DOHH2 (cell line): ENCODE measurements around the gene RNASET2.

Experiments used
- EZH2phosphoT487 ChIP-seq: fragments of 200-600 bp; sonication (generic); IDR thresholded peaks from 2 replicates; pipeline ENCODE4 v1.6.1; 2017; ENCODE audit warnings: borderline replicate concordance, mild to moderate bottlenecking, antibody characterized with exemption, low read length, moderate library complexity, mixed read lengths
- TF ChIP-seq, protein P1 (sequence below): fragments of 200-600 bp; sonication (generic); IDR thresholded peaks from one replicate; pipeline ENCODE4 v1.5.1; 2014; ENCODE audit warnings: antibody characterized with exemption, mild to moderate bottlenecking, low read depth, low read length; ENCODE audit not compliant: poor library complexity, severe bottlenecking

DNA sequence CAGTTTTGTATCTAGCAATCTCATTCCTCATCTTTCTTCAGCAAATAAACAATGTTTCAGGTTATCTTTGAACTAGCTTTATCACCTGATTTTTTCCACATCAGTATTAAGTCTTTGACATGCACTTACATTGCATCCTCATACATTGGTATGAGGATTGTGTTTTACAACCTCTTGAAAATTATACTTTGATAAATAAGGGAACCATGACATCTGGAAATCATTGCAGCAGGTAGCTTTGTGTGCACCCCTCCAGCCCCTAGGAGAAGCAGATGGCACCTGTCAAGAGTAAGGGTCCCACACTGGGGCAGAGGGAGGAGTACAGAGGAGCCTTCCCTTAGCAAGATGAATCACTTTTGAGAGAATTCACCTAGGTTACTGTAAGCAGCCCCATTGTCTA is 13.7 kb upstream of the RNASET2 start:
- TF ChIP-seq, protein P1, sequence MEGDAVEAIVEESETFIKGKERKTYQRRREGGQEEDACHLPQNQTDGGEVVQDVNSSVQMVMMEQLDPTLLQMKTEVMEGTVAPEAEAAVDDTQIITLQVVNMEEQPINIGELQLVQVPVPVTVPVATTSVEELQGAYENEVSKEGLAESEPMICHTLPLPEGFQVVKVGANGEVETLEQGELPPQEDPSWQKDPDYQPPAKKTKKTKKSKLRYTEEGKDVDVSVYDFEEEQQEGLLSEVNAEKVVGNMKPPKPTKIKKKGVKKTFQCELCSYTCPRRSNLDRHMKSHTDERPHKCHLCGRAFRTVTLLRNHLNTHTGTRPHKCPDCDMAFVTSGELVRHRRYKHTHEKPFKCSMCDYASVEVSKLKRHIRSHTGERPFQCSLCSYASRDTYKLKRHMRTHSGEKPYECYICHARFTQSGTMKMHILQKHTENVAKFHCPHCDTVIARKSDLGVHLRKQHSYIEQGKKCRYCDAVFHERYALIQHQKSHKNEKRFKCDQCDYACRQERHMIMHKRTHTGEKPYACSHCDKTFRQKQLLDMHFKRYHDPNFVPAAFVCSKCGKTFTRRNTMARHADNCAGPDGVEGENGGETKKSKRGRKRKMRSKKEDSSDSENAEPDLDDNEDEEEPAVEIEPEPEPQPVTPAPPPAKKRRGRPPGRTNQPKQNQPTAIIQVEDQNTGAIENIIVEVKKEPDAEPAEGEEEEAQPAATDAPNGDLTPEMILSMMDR: no peak
- TF ChIP-seq EZH2phosphoT487: no peak
